Left ventricle myocardium inferior (tissue), 1 donor: ENCODE data around the gene TRIM45. TPM values are rescaled to one million over a fixed set of nuclear protein-coding genes. Genes with fewer than 3 reads are reported as not detected.
"Not testable (repeated sequence)": the region's sequence is repeated elsewhere in the genome, so short reads cannot be mapped to it uniquely, and the experiment has no call there.

Experiments used
- DNase-seq: peaks from one replicate; pipeline ENCODE4 v3.0.0-alpha.2; 2020
- H3K27ac ChIP-seq: fragments of 200-600 bp; replicated peaks from 2 replicates; pipeline ENCODE4 v1.8.0; 2021
- H3K27me3 ChIP-seq: fragments of 200-600 bp; 2 replicates; pipeline ENCODE4 v1.8.0; 2021; ENCODE audit warnings: low read depth
- H3K36me3 ChIP-seq: fragments of 200-600 bp; 2 replicates; pipeline ENCODE4 v1.8.0; 2021
- H3K4me1 ChIP-seq: fragments of 200-600 bp; 2 replicates; pipeline ENCODE4 v1.8.0; 2021
- H3K4me3 ChIP-seq: fragments of 200-600 bp; 2 replicates; pipeline ENCODE4 v1.8.0; 2021; ENCODE audit warnings: mild to moderate bottlenecking, moderate library complexity
- H3K9me3 ChIP-seq: fragments of 200-600 bp; replicated peaks from 2 replicates; pipeline ENCODE4 v1.8.0; 2021
- CTCF ChIP-seq: fragments of 200-600 bp; IDR thresholded peaks from 2 replicates; pipeline ENCODE4 v1.8.0; 2021; ENCODE audit warnings: antibody characterized with exemption, mild to moderate bottlenecking, borderline replicate concordance
- intact Hi-C: fragments of 100-400 bp; cut with micrococcal nuclease; formaldehyde crosslinking; loops from one replicate; pipeline ENCODE4 v1.11.0; 2022
- total RNA-seq: library from RNA; stranded (reverse); fragmentation: NEBNext Ultra II Directional; extraction: Animal tissue kit (Norgen Biotek cat#: 25700); gene quantifications from one replicate; pipeline ENCODE4 v1.2.1, GENCODE V29; 2021
- donor health status: DM: no; HTN: yes; CAD: no; lungs with severe emphysema.

TRIM45 gene
- total RNA-seq, 1 donor from 2014 or later = 13.0 TPM

DNA sequence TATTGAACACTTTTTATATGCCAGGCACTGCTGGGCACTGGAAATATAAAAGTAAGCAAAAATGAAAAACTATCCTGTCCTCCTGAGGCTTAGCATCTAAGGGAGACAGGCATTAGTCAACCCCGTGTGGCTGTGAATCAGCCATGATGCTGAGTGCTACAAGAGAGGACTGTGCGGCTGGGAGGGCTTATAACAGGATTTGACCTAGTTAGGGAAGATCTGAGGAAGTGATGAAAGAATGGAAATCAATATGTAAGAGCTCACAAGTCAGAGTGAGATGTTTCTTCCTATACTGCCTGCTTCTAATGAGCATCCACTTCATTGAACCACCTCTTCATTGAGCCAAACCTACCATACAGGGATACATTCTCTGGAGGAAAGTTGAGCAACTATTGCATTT lies 15.1 kb downstream of the TRIM45 start:
- no peaks in the 10 kb centered on the region for H3K9me3 ChIP-seq
- intact Hi-C loops = no loop called here
- H3K4me1 ChIP-seq = no peaks in the 10 kb centered on the region
- H3K27ac ChIP-seq = no peak overlapping the region
- DNase-seq = no peak
- H3K27me3 ChIP-seq = no peaks in the 10 kb centered on the region
- no peak for TF ChIP-seq CTCF
- H3K36me3 ChIP-seq = peaks cover 31% of the 10 kb centered on the region
- no peak overlapping the region for H3K4me3 ChIP-seq

- H3K4me1 ChIP-seq = peaks cover 1% of the 10 kb centered on the region
- no peak overlapping the region for H3K27ac ChIP-seq
- H3K36me3 ChIP-seq = peaks cover 24% of the 10 kb centered on the region
- TF ChIP-seq CTCF = no peak
- H3K9me3 ChIP-seq = no peaks in the 10 kb centered on the region
- H3K4me3 ChIP-seq = no peak overlapping the region
- intact Hi-C loops = no loop called here
- H3K27me3 ChIP-seq = no peaks in the 10 kb centered on the region
- no peak for DNase-seq
These were observed 15.8 kb downstream of the TRIM45 start for GRCh38 chr1:117105722-117106121.

DNA sequence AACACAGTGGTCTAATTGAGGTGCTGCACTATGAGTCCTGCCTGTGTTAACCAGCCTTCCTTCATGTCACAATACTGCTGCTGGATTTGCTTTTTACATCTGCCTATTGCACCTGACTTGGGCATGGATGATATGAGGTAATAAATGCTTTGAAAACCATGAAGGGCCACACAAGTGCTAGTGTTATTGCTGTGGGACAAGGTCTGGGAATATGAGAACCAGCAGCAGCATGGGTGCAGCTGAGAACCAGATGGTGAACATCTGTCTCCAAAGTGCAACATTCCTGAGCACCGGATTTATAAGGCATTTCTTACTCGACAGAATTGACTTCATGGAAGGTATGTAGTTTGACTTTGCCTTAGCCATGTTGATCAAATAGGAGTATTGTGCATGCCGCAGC lies 16.6 kb downstream of the TRIM45 start:
- intact Hi-C loops = no loop called here
- H3K36me3 ChIP-seq = peaks cover 24% of the 10 kb centered on the region
- H3K9me3 ChIP-seq = no peaks in the 10 kb centered on the region
- no peak for TF ChIP-seq CTCF
- H3K4me3 ChIP-seq = no peak overlapping the region
- H3K27ac ChIP-seq = no peak overlapping the region
- H3K4me1 ChIP-seq = peaks cover 4% of the 10 kb centered on the region
- no peak for DNase-seq
- H3K27me3 ChIP-seq = no peaks in the 10 kb centered on the region

GRCh38 chr1:117101858-117102257 lies 19.7 kb downstream of the TRIM45 start:
- peaks cover 14% of the 10 kb centered on the region for H3K36me3 ChIP-seq
- H3K27me3 ChIP-seq, intact Hi-C loops, H3K9me3 ChIP-seq, H3K27ac ChIP-seq, DNase-seq, H3K4me3 ChIP-seq: not testable (repeated sequence)
- peaks cover 32% of the 10 kb centered on the region for H3K4me1 ChIP-seq

DNA sequence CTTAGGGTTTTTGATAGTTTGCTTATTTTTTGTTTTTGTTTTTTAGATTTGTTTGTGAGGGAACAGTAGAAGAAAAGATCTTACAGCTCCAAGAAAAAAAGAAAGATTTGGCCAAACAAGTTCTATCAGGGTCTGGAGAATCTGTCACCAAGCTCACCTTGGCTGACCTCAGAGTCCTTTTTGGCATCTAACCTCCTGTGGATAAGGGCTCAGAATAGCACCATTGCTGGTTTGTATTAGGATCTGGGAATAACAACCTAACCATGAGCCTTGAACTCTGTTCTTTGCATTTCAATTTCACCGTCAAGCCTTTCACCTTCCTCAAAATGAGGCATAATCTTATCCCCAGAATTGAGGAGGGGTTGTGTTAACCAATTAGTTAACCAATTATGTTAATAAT lies 20.2 kb downstream of the TRIM45 start:
- no peak for DNase-seq
- H3K9me3 ChIP-seq = no peaks in the 10 kb centered on the region
- peaks cover 11% of the 10 kb centered on the region for H3K36me3 ChIP-seq
- intact Hi-C loops = no loop called here
- no peaks in the 10 kb centered on the region for H3K27me3 ChIP-seq
- TF ChIP-seq CTCF = no peak
- no peak overlapping the region for H3K4me3 ChIP-seq
- peaks cover 36% of the 10 kb centered on the region for H3K4me1 ChIP-seq
- H3K27ac ChIP-seq = no peak overlapping the region

- Histone ChIP-seq H3K27ac (peak overlapping the region; percentile 38), H3K27me3 (no peaks in the 10 kb centered on the region), H3K4me1 (peaks cover 43% of the 10 kb centered on the region), H3K4me3 (no peak overlapping the region), H3K36me3 (peaks cover 6% of the 10 kb centered on the region), H3K9me3 (no peaks in the 10 kb centered on the region)
- no peak for DNase-seq
- no peak for TF ChIP-seq CTCF
- intact Hi-C loops = no loop called here
These were observed 23.2 kb downstream of the TRIM45 start for GRCh38 chr1:117098287-117098890.
